GM19372 (cell line): ENCODE data around the gene FHL2.

ENCODE experiments used
- ATAC-seq: cut with Tn5 transposase; IDR thresholded peaks from one replicate; pipeline ENCODE4 v1.9.1; 2021; ENCODE audit warnings: mild to moderate bottlenecking, low read depth, moderate library complexity; ENCODE audit not compliant: unreplicated experiment

The FHL2 gene

DNA sequence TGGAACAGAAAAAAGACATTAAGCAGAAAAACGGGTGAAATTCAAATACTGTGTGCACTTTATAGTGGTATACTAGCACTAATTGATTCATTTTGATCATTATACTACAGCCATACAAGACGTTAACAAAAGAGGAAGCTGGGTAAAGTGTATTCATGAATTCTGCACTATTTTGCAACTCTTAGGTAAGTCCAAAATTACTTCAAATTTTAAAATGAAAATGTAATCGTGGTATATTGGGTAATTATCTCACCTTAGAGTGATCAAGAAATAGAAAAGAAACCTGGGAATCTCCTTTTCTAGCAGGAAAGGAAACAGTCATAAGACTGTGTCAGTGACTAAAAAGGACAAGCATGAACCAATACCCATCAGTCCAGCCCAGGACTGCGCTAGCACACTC, 74.8 kb downstream of the FHL2 start:
- no peak for ATAC-seq

DNA sequence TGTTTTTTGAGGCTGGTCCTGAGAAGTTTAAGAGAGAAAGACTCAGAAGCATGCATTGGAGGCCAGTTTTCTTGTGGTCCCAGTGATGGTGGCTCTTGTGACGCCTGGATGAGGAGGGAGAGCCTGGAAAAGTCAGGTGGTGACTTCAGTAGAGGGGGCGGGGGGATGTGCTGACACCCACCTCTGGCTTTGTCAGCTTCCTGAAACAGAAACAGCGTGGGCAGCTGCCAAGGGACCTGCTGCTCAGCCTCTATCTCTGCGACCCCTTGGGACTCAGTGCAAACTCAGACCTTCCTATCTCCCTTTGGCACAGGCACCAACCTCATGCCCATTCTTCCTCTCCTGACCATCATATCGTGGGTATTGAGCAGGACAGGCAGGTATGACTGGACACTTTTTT, 75.7 kb downstream of the FHL2 start:
- no peak for ATAC-seq

DNA sequence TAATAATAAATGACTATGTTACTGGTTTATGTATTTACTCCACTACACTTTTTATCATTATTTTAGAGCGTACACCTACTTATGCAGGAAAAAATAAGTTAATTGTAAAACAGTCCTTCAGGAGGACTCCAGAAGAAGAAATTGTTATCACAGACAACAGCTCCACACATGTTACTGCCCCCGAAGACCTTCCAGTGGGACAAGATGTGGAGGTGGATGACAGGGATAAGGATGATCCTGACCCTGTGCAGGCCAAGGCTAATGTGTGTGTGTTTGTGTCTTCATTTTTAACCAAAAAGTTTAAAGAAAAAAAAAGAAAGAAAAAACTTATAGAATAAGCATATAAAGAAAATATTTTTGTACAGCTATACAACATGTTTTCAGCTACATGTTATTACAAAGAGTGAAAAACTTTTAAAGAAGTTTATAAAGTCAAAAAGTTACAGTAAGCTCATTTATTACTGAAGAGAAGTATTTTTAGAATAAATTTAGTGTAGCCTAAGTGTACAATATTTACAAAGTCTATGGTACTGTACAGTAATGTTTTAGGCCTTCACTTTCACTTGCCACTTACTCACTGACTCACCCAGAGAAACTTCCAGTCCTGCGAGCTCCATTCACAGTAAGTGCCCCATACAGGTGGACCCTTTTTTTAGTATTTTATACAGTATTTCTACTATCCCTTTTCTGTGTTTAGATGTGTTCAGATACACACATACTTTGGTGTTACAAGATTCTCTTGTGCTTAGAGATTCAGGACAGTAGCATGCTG, 76.8 kb downstream of the FHL2 start:
- ATAC-seq: no peak

DNA sequence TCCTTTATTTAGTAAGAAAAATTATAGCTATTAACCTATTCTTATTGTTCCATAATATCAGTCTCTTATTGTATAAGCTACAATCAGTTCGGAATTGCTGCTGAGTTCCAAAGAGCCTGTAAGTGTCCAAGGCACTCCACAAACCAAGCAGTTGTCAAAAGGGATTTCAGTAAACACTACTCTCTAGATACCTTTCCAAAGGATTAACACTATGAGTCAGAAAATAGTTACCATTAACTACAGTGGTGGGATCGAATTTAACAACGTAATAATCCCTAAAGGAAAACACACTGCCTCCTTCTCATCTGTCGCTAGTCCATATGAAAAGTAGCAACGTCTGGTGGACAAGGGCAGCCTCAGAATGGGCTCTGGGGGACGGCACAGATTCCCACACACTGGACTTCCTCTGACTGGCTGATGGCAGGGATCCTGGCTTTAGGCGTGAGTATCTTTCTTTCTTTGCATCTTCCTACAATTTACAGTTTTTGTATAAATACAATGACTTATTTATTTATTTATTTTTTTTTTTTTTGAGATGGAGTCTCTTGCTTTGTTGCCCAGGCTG, 78.1 kb downstream of the FHL2 start:
- ATAC-seq: no peak

DNA sequence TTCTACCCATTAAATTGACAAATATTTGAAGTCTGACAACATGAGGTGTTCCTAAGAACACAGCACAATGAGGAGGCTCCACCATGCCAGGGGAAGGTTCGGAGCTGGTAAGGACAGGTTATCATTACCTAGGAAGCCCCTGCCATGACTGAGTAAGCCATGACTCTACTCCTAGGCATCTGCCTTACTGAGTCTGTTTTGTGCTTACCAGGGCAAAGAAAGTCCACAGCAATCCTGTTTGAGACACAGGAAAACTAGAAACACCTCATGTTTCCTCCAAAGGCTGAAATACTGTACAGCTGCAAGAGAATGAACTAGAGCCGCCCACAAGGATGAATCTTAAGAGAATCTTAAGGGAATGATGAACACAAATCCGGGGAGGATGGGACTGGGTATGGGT, 80.9 kb downstream of the FHL2 start:
- no peak for ATAC-seq

DNA sequence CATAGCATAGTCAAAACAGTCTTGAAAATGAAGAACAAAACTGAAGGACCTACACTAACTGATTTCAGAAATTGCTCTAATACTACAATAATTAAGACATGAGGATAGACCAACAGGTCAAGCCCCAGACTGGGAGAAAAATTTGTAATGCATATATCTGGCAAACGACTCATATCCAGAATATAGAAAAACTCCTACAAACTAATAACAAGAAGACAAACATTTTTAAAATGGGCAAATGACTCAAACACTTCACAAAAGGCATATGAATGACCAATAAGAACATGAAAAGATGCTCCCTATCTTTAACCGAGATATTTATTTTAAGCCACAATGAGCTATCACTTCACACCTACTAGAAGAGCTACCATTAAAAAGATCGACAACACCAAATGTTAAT, 83.5 kb downstream of the FHL2 start:
- ATAC-seq: no peak

DNA sequence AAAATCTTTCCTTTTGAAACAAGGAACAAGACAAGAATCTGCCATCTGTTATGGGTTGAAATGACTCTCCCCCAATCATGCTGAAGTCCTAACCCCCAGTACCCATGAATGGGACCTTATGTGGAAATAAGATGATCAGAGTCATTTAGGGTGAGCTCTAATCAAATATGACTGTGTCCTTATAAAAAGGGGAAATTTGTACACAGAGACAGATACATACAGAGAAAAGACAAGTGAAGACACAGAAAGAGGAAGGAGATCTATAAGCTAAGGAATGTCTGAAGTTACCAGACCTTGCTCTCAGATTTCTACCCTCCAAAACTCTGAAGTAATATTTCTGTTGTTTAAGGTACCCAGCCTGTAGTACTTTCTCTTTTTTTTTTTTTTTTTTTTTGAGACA, 85.0 kb downstream of the FHL2 start:
- no peak for ATAC-seq
